Fibroblast of peridontal ligament (primary cell): ENCODE results near the gene EHBP1L1.

Experiments
- DNase-seq: peaks from one replicate; pipeline ENCODE4 v3.0.0-alpha.2; 2010; ENCODE audit errors: extremely low read depth

Gene EHBP1L1

GRCh38 chr11:65575568-65576231 is at the start of gene EHBP1L1:
Gene EHBP1L1, plus strand, starts transcription at chr11:65576053. Its CDS starts 250 bp downstream, at chr11:65576303.
- peak; percentile 45 for DNase-seq

GRCh38 chr11:65526744-65527143 is 49.1 kb upstream of the EHBP1L1 start:
- no peak for DNase-seq

- no peak for DNase-seq
Measured at GRCh38 chr11:65528819-65529350, 47.0 kb upstream of the EHBP1L1 start.

GRCh38 chr11:65529475-65530156 is 46.2 kb upstream of the EHBP1L1 start:
- no peak for DNase-seq

- no peak for DNase-seq
Measured at GRCh38 chr11:65530157-65530496, 45.7 kb upstream of the EHBP1L1 start.

- no peak for DNase-seq
Measured at GRCh38 chr11:65532388-65533064, 43.3 kb upstream of the EHBP1L1 start.

GRCh38 chr11:65535102-65535501 is 40.8 kb upstream of the EHBP1L1 start:
- DNase-seq, result no peak

GRCh38 chr11:65536412-65537295 is 39.2 kb upstream of the EHBP1L1 start:
- no peak for DNase-seq

- no peak for DNase-seq
Measured at GRCh38 chr11:65537296-65537597, 38.6 kb upstream of the EHBP1L1 start.

GRCh38 chr11:65537620-65538231 is 38.1 kb upstream of the EHBP1L1 start:
- no peak for DNase-seq

- no peak for DNase-seq
Measured at GRCh38 chr11:65538232-65538914, 37.5 kb upstream of the EHBP1L1 start.

- DNase-seq, result no peak
Measured at GRCh38 chr11:65538915-65539743, 36.7 kb upstream of the EHBP1L1 start.

- DNase-seq, result no peak
Measured at GRCh38 chr11:65539744-65540289, 36.0 kb upstream of the EHBP1L1 start.

GRCh38 chr11:65540290-65541092 is 35.4 kb upstream of the EHBP1L1 start:
- peak; percentile 82 for DNase-seq

- no peak for DNase-seq
Measured at GRCh38 chr11:65541093-65541982, 34.5 kb upstream of the EHBP1L1 start.

GRCh38 chr11:65542738-65543390 is 33.0 kb upstream of the EHBP1L1 start:
- DNase-seq, result no peak

GRCh38 chr11:65545853-65546216 is 30.0 kb upstream of the EHBP1L1 start:
- no peak for DNase-seq
